Measurements from ENCODE around the gene KDM4B. TPM values are rescaled to one million over a fixed set of nuclear protein-coding genes. Genes with fewer than 3 reads are reported as not detected.

The KDM4B gene
- total and polyA plus RNA-seq, 4 donors, result 3.2 to 19.7 (median 12.9) TPM

- H3K9ac ChIP-seq (ENCODE audit: low read depth in 1 of 2, low read length in 2 of 2), result no peak overlapping the region
- H3K27ac ChIP-seq (ENCODE audit: low read depth in 1 of 2, low read length in 2 of 2), result no peak overlapping the region
- H3K36me3 ChIP-seq (ENCODE audit: control insufficient read depth in 4 of 4, insufficient read depth in 3 of 4, low read depth in 1 of 4, low read length in 3 of 4), result peaks cover 0 to 5% (median 1%) of the 10 kb centered on the region in 4 donors
- TF ChIP-seq JUND (IDR thresholded peaks at IDR 0.05) (no peak), EGR1 (IDR thresholded peaks at IDR 0.05; ENCODE audit: low read depth in 2 of 2) (no peak), RXRA (IDR thresholded peaks at IDR 0.05) (no peak), SP1 (IDR thresholded peaks at IDR 0.05) (no peak), FOXA2 (IDR thresholded peaks at IDR 0.05) (no peak), GABPA (IDR thresholded peaks at IDR 0.05 in 1 of 2, conservative IDR thresholded peaks at IDR 0.05 in 1 of 2) (no peak), HNF4G (IDR thresholded peaks at IDR 0.05) (no peak)
- TF ChIP-seq, protein P1, sequence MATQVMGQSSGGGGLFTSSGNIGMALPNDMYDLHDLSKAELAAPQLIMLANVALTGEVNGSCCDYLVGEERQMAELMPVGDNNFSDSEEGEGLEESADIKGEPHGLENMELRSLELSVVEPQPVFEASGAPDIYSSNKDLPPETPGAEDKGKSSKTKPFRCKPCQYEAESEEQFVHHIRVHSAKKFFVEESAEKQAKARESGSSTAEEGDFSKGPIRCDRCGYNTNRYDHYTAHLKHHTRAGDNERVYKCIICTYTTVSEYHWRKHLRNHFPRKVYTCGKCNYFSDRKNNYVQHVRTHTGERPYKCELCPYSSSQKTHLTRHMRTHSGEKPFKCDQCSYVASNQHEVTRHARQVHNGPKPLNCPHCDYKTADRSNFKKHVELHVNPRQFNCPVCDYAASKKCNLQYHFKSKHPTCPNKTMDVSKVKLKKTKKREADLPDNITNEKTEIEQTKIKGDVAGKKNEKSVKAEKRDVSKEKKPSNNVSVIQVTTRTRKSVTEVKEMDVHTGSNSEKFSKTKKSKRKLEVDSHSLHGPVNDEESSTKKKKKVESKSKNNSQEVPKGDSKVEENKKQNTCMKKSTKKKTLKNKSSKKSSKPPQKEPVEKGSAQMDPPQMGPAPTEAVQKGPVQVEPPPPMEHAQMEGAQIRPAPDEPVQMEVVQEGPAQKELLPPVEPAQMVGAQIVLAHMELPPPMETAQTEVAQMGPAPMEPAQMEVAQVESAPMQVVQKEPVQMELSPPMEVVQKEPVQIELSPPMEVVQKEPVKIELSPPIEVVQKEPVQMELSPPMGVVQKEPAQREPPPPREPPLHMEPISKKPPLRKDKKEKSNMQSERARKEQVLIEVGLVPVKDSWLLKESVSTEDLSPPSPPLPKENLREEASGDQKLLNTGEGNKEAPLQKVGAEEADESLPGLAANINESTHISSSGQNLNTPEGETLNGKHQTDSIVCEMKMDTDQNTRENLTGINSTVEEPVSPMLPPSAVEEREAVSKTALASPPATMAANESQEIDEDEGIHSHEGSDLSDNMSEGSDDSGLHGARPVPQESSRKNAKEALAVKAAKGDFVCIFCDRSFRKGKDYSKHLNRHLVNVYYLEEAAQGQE (IDR thresholded peaks at IDR 0.05), result no peak
- H3K27me3 ChIP-seq (ENCODE audit: control insufficient read depth in 4 of 4, insufficient read depth in 4 of 4, low read length in 3 of 4), result no peaks in the 10 kb centered on the region
- no peaks in the 10 kb centered on the region for H3K4me1 ChIP-seq (ENCODE audit: control insufficient read depth in 4 of 4, insufficient read depth in 4 of 4, low read length in 3 of 4)
- no peak for DNase-seq (ENCODE audit: low spot score)
- peaks cover 0 to 4% (median 4%) of the 10 kb centered on the region in 4 donors for H3K9me3 ChIP-seq (ENCODE audit: control insufficient read depth in 4 of 4, low read length in 3 of 4)
- WGBS, result 88% methylated on average over 4 of the region's 4 CpGs
- H3K4me3 ChIP-seq (ENCODE audit: low read depth in 1 of 3, low read length in 3 of 3), result no peak overlapping the region
Observed at GRCh38 chr19:5202553-5202952, 233.6 kb downstream of the KDM4B start.

Small RNA genes within 50 kb of the gene (small RNA-seq; reads per million reads assigned to genes)
- gene MIR4747, result not detected

Other genes with a start within 250 kb of the KDM4B start
- gene DPP9, start 245.3 kb upstream of the KDM4B start, total RNA-seq, result 10 to 100 TPM; 27.3 to 74.5 TPM
- gene DPP9, start 245.3 kb upstream of the KDM4B start, polyA plus RNA-seq, result 10 to 100 TPM; 20.5 to 53.4 TPM
- 10 to 100 TPM in 1 of 2 donors, 1 to 10 TPM in 1; 10.0 to 15.1 TPM for gene FEM1A, start 177.4 kb upstream of the KDM4B start, total RNA-seq
- 1 to 10 TPM in 1 of 2 donors, under 1 TPM in 1; 0.25 to 4.9 TPM for gene FEM1A, start 177.4 kb upstream of the KDM4B start, polyA plus RNA-seq
- 1 to 10 TPM; 2.1 to 4.6 TPM for gene TICAM1, start 137.4 kb upstream of the KDM4B start, total RNA-seq
- 1 to 10 TPM; 6.3 to 8.6 TPM for gene TICAM1, start 137.4 kb upstream of the KDM4B start, polyA plus RNA-seq
- 10 to 100 TPM; 22.3 to 30.2 TPM for gene PLIN3, start 101.4 kb upstream of the KDM4B start, total RNA-seq
- 10 to 100 TPM; 16.9 to 19.2 TPM for gene PLIN3, start 101.4 kb upstream of the KDM4B start, polyA plus RNA-seq
- gene ARRDC5, start 66.2 kb upstream of the KDM4B start, total RNA-seq, result under 1 TPM; 0.05 to 0.25 TPM
- gene ARRDC5, start 66.2 kb upstream of the KDM4B start, polyA plus RNA-seq, result not detected
- gene UHRF1, start 59.6 kb upstream of the KDM4B start, total RNA-seq, result 10 to 100 TPM in 1 of 2 donors, under 1 TPM in 1; 0.25 to 57.4 TPM
- 1 to 10 TPM in 1 of 2 donors, under 1 TPM in 1; 0.06 to 1.2 TPM for gene UHRF1, start 59.6 kb upstream of the KDM4B start, polyA plus RNA-seq